ENCODE data around the gene CACNA2D3. TPM values are rescaled to one million over a fixed set of nuclear protein-coding genes. Genes with fewer than 3 reads are reported as not detected.

Gene CACNA2D3
- total RNA-seq, 2 donors from 2014 or later, result 0.42 to 0.98 TPM

- no peaks in the 10 kb centered on the region for H3K9me3 ChIP-seq
- intact Hi-C loops (cut with DNase I), result no loop called here
- no peak for DNase-seq
- no peak overlapping the region for H3K4me3 ChIP-seq
- H3K9ac ChIP-seq (ENCODE audit: low read depth in 2 of 2, low read length in 2 of 2), result no peak overlapping the region
- no peaks in the 10 kb centered on the region for H3K4me1 ChIP-seq
- H3K36me3 ChIP-seq, result no peaks in the 10 kb centered on the region
- TF ChIP-seq, protein P1, sequence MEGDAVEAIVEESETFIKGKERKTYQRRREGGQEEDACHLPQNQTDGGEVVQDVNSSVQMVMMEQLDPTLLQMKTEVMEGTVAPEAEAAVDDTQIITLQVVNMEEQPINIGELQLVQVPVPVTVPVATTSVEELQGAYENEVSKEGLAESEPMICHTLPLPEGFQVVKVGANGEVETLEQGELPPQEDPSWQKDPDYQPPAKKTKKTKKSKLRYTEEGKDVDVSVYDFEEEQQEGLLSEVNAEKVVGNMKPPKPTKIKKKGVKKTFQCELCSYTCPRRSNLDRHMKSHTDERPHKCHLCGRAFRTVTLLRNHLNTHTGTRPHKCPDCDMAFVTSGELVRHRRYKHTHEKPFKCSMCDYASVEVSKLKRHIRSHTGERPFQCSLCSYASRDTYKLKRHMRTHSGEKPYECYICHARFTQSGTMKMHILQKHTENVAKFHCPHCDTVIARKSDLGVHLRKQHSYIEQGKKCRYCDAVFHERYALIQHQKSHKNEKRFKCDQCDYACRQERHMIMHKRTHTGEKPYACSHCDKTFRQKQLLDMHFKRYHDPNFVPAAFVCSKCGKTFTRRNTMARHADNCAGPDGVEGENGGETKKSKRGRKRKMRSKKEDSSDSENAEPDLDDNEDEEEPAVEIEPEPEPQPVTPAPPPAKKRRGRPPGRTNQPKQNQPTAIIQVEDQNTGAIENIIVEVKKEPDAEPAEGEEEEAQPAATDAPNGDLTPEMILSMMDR (IDR thresholded peaks at IDR 0.05), result no peak
- no peak overlapping the region for H3K27ac ChIP-seq
- no peaks in the 10 kb centered on the region for H3K27me3 ChIP-seq
Measured at GRCh38 chr3:55030938-55031337, 908.6 kb downstream of the CACNA2D3 start.

DNA sequence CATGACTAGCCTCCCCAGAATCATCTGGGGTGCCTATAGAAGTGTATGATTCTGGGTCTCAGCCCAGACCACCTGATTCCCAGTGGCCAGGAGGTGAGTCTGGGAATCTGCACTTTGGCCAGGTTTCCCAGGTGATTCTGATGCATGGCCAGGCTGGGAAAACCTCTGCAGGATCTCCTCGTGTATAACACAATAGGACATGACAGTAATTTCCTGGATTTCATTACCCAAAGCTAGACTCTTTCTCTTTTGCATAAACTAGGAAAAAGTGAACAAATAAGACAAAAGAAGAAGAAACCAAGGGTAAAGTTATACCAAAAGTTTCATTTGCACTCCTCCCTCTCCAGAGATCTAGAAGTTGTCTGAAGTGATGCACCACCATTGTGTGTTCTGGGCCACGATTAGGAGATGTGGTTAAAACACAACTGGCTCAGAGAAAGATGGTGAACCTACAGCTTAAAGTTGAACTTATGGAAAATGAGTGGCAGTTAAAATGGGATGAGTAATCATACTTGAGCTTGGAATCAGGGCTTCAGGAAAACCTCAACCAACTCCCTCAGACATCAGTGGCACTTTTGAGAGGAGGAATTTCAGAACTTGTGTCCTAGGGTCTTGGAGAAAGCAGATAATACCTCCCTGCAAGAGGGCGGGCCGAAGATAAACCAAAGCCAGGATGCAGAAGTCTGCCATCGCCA is 914.7 kb downstream of the CACNA2D3 start:
- no peaks in the 10 kb centered on the region for H3K27me3 ChIP-seq
- intact Hi-C loops (cut with DNase I), result no loop called here
- H3K27ac ChIP-seq, result no peak overlapping the region
- H3K4me1 ChIP-seq, result no peaks in the 10 kb centered on the region
- H3K9ac ChIP-seq (ENCODE audit: low read depth in 2 of 2, low read length in 2 of 2), result no peak overlapping the region
- no peaks in the 10 kb centered on the region for H3K36me3 ChIP-seq
- TF ChIP-seq, protein P1 (IDR thresholded peaks at IDR 0.05), result no peak
- H3K9me3 ChIP-seq, result no peaks in the 10 kb centered on the region
- DNase-seq, result no peak
- no peak overlapping the region for H3K4me3 ChIP-seq

DNA sequence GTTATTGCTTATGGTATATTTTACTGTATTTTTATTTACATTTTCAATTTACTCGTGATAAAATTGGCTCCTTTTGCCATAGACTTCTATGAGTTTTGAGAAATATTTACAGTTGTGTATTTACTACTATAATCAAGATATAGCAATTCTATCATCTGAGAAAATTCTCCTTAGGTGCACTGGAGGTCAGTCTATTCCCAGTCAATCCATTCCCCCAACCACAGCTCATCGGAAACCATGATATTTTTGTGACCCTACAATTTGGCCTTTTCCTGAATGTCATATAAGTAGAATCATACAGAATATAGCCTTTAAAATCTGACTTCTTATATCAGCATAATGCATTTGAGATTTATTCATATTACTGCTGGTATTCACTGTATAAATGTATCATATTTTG is 920.2 kb downstream of the CACNA2D3 start:
- H3K4me1 ChIP-seq, result no peaks in the 10 kb centered on the region
- H3K9ac ChIP-seq (ENCODE audit: low read depth in 2 of 2, low read length in 2 of 2), result no peak overlapping the region
- TF ChIP-seq, protein P1 (IDR thresholded peaks at IDR 0.05), result no peak
- no peaks in the 10 kb centered on the region for H3K36me3 ChIP-seq
- no peaks in the 10 kb centered on the region for H3K27me3 ChIP-seq
- H3K27ac ChIP-seq, result no peak overlapping the region
- H3K4me3 ChIP-seq, result no peak overlapping the region
- intact Hi-C loops (cut with DNase I), result no loop called here
- no peaks in the 10 kb centered on the region for H3K9me3 ChIP-seq
- DNase-seq, result no peak

GRCh38 chr3:55044486-55044885 is 922.1 kb downstream of the CACNA2D3 start:
- Histone ChIP-seq H3K27me3 (no peaks in the 10 kb centered on the region), H3K9ac (ENCODE audit: low read depth in 2 of 2, low read length in 2 of 2) (no peak overlapping the region), H3K9me3 (no peaks in the 10 kb centered on the region), H3K36me3 (no peaks in the 10 kb centered on the region), H3K4me1 (no peaks in the 10 kb centered on the region), H3K4me3 (no peak overlapping the region), H3K27ac (no peak overlapping the region)
- no peak for DNase-seq
- intact Hi-C loops (cut with DNase I), result no loop called here
- TF ChIP-seq, protein P1 (IDR thresholded peaks at IDR 0.05), result no peak

DNA sequence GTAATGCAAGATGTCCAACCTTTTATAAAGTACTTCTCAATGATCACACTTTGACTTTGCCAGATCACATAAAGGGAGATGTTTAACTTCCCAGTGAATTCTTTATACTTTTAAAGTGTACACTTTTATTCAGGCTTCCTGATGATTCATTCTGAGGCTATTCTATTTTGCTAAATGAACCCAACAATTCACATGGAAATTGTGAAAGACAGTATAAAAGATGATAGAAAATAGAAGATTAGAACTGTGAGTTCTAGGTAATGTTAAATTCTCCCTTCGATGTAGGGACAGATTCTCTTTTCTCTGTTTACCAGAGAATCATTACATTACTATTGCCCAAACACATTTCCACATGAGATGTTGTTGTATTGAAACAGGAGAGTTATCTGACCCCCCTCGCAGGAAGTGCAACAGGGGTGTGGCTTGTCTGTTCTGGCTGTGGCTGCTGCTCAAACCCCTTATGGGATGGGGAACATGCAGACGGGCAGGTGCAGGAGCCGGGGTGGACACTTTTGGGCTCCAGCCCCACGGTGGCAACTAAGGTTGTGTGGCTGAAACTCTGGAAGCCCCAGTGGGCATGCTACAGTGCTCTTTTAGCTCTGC is 936.8 kb downstream of the CACNA2D3 start:
- no peak for DNase-seq
- no peak overlapping the region for H3K9ac ChIP-seq (ENCODE audit: low read depth in 2 of 2, low read length in 2 of 2)
- H3K4me3 ChIP-seq, result no peak overlapping the region
- no peaks in the 10 kb centered on the region for H3K9me3 ChIP-seq
- TF ChIP-seq, protein P1 (IDR thresholded peaks at IDR 0.05), result no peak
- no peaks in the 10 kb centered on the region for H3K4me1 ChIP-seq
- H3K27me3 ChIP-seq, result no peaks in the 10 kb centered on the region
- H3K27ac ChIP-seq, result no peak overlapping the region
- intact Hi-C loops (cut with DNase I), result no loop called here
- H3K36me3 ChIP-seq, result no peaks in the 10 kb centered on the region

All from colonic mucosa (tissue), 4 donors.